Kidney (tissue), 14 donors: ENCODE results near the gene DBF4. TPM values are rescaled to one million over a fixed set of nuclear protein-coding genes. Genes with fewer than 3 reads are reported as not detected.

ENCODE experiments used
- DNase-seq, 5 donors: peaks; one replicate each; pipeline ENCODE4 v3.0.0-alpha.2; 2013 to 2020
- FAIRE-seq: peaks from 2 replicates; lab custom pipeline; 2012; peaks lifted over from hg19 to GRCh38; lab: Jason Lieb, UNC
- H3K27ac ChIP-seq, 2 donors: one replicate each; pipeline ENCODE4 v1.7.0; 2013; ENCODE audit warnings: low read depth in 2 of 2, low read length in 2 of 2, inconsistent platforms in 1 of 2
- H3K27me3 ChIP-seq: one replicate; pipeline ENCODE4 v1.7.1; 2013; ENCODE audit warnings: low read length, inconsistent platforms; ENCODE audit not compliant: control insufficient read depth, insufficient read depth
- H3K36me3 ChIP-seq, 3 donors: one replicate each; pipeline versions ENCODE4 v1.7.0 to v1.7.1; 2013; ENCODE audit warnings: low read length in 3 of 3, control low read depth in 1 of 3, inconsistent platforms in 1 of 3; ENCODE audit not compliant: insufficient read depth in 3 of 3, control insufficient read depth in 2 of 3
- H3K4me1 ChIP-seq, 3 donors: one replicate each; pipeline versions ENCODE4 v1.7.0 to v1.7.1; 2013; ENCODE audit warnings: low read length in 3 of 3, inconsistent platforms in 1 of 3, low read depth in 1 of 3; ENCODE audit not compliant: control insufficient read depth in 2 of 3, insufficient read depth in 2 of 3
- H3K4me3 ChIP-seq, 3 donors: one replicate each; pipeline versions ENCODE4 v1.7.0 to v1.8.1; 2013; ENCODE audit warnings: low read length in 3 of 3, control low read depth in 1 of 3, inconsistent platforms in 1 of 3
- H3K9ac ChIP-seq, 3 donors: one replicate each; pipeline versions ENCODE4 v1.7.0 to v1.7.1; 2013; ENCODE audit warnings: low read length in 3 of 3, control low read depth in 1 of 3, inconsistent platforms in 1 of 3
- H3K9me3 ChIP-seq, 3 donors: one replicate each; pipeline versions ENCODE4 v1.7.0 to v1.7.1; 2013; ENCODE audit warnings: low read length in 3 of 3, control low read depth in 1 of 3, inconsistent platforms in 1 of 3; ENCODE audit not compliant: control insufficient read depth in 2 of 3, insufficient read depth in 1 of 3
- intact Hi-C: fragments of 100-400 bp; cut with DNase I; formaldehyde crosslinking; loops from one replicate; pipeline ENCODE4 v1.11.1; 2022
- polyA plus RNA-seq: library from polyadenylated mRNA; stranded (reverse); fragments of 350-450 nt; fragmentation: Illumina TruSeq; extraction: RNeasy Lipid Tissue Mini Kit (QIAGEN cat#74804); gene quantifications from one replicate; pipeline ENCODE4 v1.2.3, GENCODE V29; 2014; ENCODE audit warnings: low read depth, low replicate concordance; ENCODE audit not compliant: insufficient read depth
- total RNA-seq: library from RNA; stranded (reverse); fragmentation: NEBNext Ultra II Directional; extraction: Animal tissue kit (Norgen Biotek cat#: 25700); gene quantifications from one replicate; pipeline ENCODE4 v1.2.1, GENCODE V29; 2021
- TF ChIP-seq, protein P1 (sequence below): IDR thresholded peaks from 3 replicates; pipeline ENCODE4 v1.5.1; 2012; ENCODE audit warnings: mild to moderate bottlenecking, moderate library complexity, borderline replicate concordance; ENCODE audit not compliant: insufficient read depth; ENCODE audit errors: extremely low read depth
- donor health status: control.
- donor health status: control.
- donor health status: control.
- donor health status: control.
- donor health status: control.
- donor health status: DM: yes; HTN: yes; CAD: no.
- donor health status: Normal renal cell carcinoma (clear cell type).

The DBF4 gene
- total and polyA plus RNA-seq, 2 donors from 2014 or later = 1.9 to 8.8 TPM

DNA sequence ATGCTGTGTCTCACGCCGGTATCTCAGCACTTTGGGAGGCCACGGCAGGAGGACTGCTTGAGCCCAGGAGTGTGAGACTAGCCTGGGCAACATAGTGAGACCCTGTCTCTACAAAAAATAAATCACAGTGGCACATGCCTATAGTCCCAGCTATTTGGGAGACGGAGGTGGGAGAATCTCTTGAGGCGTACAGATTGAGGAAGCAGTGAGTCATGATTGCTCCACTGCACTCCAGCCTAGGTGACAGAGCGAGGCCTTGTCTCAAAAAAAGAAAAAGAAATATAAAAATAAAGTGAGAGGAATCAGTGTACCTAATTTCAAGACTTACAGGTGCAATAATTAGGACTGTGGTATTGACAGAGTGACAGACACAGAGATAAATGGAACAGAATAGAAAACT is 24.0 kb upstream of the DBF4 start:
- TF ChIP-seq, protein P1, sequence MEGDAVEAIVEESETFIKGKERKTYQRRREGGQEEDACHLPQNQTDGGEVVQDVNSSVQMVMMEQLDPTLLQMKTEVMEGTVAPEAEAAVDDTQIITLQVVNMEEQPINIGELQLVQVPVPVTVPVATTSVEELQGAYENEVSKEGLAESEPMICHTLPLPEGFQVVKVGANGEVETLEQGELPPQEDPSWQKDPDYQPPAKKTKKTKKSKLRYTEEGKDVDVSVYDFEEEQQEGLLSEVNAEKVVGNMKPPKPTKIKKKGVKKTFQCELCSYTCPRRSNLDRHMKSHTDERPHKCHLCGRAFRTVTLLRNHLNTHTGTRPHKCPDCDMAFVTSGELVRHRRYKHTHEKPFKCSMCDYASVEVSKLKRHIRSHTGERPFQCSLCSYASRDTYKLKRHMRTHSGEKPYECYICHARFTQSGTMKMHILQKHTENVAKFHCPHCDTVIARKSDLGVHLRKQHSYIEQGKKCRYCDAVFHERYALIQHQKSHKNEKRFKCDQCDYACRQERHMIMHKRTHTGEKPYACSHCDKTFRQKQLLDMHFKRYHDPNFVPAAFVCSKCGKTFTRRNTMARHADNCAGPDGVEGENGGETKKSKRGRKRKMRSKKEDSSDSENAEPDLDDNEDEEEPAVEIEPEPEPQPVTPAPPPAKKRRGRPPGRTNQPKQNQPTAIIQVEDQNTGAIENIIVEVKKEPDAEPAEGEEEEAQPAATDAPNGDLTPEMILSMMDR = no peak
- peaks cover 0 to 7% (median 2%) of the 10 kb centered on the region in 3 donors for H3K36me3 ChIP-seq
- H3K27ac ChIP-seq = no peak overlapping the region
- intact Hi-C loops = no loop called here
- H3K27me3 ChIP-seq = no peaks in the 10 kb centered on the region
- H3K9me3 ChIP-seq = no peaks in the 10 kb centered on the region
- no peaks in the 10 kb centered on the region for H3K4me1 ChIP-seq
- H3K4me3 ChIP-seq = no peak overlapping the region
- DNase-seq = no peak
- no peak overlapping the region for H3K9ac ChIP-seq
- FAIRE-seq = no peak

DNA sequence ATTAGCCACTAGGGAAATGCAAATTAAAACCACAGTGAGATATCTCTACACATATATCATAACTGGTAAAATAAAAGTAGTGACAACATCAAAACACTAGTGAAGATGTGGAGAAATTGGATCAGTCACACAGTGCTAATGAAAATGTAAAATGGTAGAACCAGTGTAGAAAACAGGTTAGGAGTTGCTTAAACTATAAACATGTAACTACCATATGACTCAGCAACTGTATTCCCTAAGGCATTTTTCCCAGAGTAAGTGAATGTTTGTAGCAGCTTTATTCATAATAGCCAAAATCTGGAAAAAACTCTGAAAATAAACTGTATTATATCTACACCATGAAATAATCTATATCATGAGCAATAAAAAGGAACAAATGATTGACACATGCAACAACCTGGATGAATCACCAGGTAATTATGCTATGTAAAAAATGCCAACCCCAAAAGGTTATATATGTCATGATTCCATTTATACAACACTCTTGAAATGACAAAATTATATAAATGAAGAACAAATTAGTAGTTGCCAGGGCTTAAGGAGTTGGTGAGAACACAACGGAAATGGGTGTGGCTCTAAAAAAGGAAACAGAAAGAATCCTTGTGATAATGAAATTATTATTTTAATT is 22.9 kb upstream of the DBF4 start:
- TF ChIP-seq, protein P1 = no peak
- no peak for FAIRE-seq
- no peaks in the 10 kb centered on the region for H3K9me3 ChIP-seq
- no peak overlapping the region for H3K27ac ChIP-seq
- intact Hi-C loops = no loop called here
- no peaks in the 10 kb centered on the region for H3K27me3 ChIP-seq
- DNase-seq = no peak
- H3K9ac ChIP-seq = no peak overlapping the region
- no peaks in the 10 kb centered on the region for H3K4me1 ChIP-seq
- no peak overlapping the region for H3K4me3 ChIP-seq
- H3K36me3 ChIP-seq = peaks cover 2 to 15% (median 3%) of the 10 kb centered on the region in 3 donors

DNA sequence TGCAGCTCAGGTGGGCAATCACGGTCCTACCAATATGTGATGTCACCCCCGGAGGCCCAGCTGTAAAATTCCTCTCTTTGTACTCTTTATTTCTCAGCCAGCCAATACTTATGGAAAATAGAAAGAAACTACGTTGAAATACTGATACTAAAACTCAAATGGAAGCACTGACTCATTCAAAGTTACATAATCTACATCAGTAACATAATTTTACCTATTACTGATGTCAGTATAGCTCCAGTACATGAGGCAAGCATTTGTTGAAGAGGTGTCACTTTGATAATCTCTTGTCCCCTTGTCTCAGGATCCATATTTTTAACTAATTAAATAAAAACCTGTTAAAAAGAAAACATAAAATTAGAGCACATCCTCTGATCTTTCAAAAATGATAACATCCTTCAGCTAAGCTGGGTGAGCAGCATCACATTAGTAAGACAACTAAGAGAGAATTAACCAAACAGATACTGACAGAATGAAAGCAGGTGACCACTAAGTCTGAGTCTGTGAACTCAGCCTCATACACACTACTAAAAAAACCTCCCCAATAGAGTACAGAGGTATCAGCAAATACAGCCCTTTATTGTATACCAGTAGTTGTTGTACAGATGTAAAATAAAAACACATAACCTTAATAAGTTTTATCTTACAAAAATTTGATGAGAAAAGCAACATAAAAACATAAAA is 17.7 kb upstream of the DBF4 start:
- no peaks in the 10 kb centered on the region for H3K9me3 ChIP-seq
- FAIRE-seq = no peak
- no peak overlapping the region for H3K9ac ChIP-seq
- no peak for DNase-seq
- no peaks in the 10 kb centered on the region for H3K27me3 ChIP-seq
- peaks cover 2 to 9% (median 3%) of the 10 kb centered on the region in 3 donors for H3K36me3 ChIP-seq
- no peak overlapping the region for H3K27ac ChIP-seq
- no peak overlapping the region for H3K4me3 ChIP-seq
- intact Hi-C loops = no loop called here
- TF ChIP-seq, protein P1 = no peak
- H3K4me1 ChIP-seq = no peaks in the 10 kb centered on the region
